HG03378 (cell line): ENCODE data around the gene NOL11.
A peak's percentile ranks its signal among the peaks of the same experiment; 100 is the strongest.
"Not testable (repeated sequence)": the region's sequence is repeated elsewhere in the genome, so short reads cannot be mapped to it uniquely, and the experiment has no call there.

Source experiments
- ATAC-seq: cut with Tn5 transposase; IDR thresholded peaks from one replicate; pipeline ENCODE4 v1.9.1; 2021; ENCODE audit warnings: mild to moderate bottlenecking, moderate library complexity; ENCODE audit not compliant: unreplicated experiment

Gene NOL11

DNA sequence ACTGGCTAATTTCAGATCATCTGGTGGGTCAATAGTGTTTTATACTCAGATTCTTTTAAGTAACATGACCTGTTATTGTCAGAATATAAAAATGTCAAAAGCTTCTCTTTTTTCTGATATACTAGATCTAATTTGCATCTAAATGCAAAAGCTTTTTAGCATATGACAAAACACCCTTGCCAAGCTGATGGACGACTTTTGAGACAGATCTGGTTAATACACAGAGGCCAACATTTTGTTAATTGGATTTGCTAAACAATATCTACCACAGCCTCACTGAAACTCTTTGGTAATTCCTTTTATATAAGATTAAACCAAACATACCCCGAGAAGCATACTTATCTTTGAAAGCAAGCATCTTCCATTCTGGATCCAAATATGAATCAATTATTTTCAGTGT is 10.3 kb upstream of the NOL11 start:
- ATAC-seq = no peak

DNA sequence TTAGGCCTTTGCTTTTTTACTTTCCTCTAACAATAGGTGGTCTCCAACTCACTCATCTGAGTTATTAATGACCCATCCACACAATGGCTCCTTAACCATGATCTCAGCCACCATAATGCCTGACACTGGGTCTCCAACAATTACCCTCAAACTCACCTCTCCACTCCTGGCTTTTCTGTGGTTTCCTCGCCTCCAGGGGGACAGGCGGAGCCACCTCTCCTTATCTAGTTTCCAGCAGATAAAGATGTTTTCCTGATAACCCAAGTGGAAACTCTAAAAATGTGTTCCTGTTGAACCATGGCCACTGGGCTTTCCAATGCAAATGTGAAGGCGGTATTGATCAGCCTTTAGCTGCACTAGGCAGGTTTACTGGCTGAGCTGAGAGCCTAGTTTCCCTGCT is 9.4 kb upstream of the NOL11 start:
- ATAC-seq = no peak

DNA sequence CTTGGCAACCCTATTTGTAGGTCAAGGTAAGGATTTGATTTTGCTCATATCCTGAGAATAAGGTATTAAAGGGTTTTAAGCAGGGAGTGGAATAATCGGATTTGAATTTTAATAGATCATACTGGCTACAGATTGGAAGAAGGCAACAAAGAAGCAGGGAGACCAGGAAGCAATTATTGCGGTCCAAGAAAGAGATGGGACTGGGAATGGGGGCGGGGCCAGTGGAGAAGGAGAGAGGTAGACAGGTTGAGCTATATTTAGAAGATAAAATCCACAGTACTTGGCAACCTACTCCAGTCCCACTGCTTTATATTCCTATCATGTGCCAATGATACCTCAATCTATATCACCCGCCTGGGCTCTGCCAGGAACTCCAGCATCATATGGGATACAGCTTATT is 5.8 kb upstream of the NOL11 start:
- no peak for ATAC-seq

DNA sequence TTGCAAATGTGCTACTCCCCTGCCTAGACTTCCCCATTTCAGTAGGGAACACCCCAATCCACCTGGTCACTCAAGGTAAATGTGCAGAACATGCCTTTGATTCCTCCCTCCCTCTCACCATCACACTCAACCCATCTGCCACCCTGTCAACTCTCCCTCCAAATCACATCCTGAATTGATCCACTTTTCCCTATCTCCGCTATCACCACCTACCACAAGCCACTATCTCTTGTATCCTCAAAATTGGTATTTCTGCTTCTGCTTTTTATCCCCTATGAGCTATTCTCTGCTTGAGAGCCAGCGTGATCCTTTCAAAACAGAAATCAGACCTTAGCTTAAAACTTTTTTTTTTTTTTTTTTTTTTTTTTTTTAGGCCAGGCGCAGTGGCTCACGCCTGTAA is 5.4 kb upstream of the NOL11 start:
- ATAC-seq = no peak

DNA sequence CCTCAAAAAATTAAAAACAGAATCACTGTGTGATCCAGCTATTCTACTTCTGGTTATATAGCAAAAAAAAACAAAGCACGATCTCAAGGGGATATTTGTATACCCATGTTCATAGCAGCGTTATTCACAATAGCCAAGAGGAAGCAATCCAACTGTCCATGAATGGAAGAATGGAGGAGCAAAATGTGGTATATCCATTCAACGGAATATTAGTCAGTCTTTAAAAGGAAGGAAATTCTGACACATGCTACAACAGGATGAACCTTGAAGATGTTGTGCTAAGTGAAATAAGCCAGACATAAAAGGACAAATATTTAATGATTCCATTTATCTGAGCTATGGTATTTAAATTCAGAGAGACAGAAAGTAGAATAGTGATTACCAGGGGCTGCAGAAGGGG is 4.6 kb upstream of the NOL11 start:
- no peak for ATAC-seq

DNA sequence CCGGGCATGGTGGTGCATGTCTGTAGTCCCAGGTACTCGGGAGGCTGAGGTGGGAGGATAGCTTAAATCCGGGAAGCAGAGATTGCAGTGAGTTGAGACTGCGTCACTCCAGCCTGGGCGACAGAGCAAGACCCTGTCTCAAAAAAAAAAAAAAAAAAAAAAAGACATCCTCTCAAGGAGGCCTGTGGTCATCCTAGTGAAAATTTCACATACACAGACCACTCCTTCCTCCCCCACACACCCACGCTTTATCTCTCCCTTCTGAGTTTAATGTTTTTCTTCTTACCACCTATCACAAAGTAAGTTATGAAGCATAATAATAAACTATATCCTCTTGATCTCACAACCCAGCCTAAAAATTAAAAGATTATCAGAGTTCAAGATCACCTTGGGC is 1.3 kb upstream of the NOL11 start:
- no peak for ATAC-seq

DNA sequence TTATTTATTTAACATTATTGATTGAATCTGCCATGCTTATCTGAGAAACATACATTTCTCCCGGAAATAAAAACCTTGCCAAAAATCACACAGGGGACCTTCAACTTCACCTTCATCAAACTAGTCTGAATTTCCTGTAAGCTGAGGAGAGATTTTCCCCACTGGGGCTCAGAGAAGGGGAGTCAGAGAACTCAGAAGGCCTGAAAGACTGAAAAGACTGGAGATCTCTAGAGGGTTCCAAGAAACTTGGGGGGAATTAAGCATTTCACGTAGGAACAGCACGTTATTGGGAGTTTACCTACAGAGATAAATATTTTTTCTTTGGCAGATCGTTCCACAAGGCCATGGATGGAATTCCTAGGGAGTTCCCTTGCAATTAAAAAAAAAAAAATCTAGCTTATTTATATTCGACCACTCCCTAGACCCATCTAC is 528 bp upstream of the NOL11 start:
- ATAC-seq = no peak

DNA sequence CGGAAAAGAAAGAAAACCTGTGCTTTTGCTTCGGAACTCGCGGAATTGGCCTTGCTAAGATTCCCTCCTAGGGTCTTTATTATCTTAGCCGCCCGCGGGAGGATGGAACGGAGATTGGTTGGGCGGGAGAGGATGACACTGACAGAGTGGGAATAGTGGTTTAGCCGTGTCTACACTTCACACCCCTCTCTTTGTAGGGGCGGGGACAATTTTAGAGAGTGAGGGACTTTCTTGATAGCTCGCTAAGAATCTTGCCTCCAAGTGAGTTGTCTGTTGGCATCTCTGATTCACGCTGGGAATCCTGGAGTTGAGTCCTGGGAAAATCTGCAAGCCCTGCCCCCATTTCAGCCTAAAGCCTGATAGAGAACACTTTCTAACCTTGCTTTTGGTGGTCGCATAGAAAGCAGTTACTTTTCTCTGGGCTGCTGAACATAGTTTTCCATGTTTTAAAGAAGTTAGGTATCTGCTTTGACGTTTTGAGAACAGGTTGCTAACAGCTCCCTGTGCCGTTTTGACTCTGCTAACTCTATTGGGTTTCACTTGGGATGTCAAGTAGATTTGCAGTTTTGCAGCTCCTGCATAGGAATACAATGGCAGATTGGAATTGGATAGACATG is 697 bp downstream of the NOL11 start:
- peak; percentile 8 for ATAC-seq

DNA sequence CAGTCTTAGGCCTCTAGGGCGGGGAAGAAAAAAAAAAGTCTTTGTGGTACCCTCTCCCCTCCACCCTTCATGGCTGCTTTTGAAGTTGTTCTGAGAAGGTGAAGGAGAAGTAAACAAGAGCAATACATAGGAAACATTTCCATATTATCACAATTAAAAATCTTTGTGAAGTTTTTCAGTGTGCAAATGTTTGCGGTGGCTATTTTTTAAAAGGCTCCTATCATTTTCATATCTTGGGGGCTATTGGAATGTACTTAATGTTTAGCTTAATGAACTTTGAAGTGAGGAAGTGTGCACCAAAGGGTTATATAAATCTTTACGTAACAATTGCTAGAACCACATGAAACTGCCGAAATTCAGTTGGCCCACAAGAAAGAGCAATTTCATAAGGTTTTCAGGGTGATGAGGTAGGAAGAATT is 7.6 kb downstream of the NOL11 start:
- no peak for ATAC-seq

DNA sequence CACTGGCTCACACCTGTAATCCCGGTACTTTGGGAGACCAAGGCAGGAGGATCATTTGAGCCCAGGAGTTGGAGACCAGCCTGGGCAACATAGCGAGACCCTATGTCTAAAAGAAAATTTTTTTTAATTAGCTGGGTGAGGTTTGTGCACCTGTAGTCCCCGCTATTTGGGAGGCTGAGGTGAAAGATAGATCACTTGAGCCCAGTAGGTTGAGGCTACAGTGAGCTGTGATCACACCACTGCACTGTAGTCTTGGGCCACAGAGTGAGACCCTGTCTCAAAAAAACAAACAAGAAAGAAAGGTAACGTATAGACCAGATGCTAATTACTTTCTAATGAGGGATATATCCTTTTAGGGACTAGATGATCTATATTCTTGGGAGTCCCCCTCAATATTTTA is 8.1 kb downstream of the NOL11 start:
- ATAC-seq = no peak

DNA sequence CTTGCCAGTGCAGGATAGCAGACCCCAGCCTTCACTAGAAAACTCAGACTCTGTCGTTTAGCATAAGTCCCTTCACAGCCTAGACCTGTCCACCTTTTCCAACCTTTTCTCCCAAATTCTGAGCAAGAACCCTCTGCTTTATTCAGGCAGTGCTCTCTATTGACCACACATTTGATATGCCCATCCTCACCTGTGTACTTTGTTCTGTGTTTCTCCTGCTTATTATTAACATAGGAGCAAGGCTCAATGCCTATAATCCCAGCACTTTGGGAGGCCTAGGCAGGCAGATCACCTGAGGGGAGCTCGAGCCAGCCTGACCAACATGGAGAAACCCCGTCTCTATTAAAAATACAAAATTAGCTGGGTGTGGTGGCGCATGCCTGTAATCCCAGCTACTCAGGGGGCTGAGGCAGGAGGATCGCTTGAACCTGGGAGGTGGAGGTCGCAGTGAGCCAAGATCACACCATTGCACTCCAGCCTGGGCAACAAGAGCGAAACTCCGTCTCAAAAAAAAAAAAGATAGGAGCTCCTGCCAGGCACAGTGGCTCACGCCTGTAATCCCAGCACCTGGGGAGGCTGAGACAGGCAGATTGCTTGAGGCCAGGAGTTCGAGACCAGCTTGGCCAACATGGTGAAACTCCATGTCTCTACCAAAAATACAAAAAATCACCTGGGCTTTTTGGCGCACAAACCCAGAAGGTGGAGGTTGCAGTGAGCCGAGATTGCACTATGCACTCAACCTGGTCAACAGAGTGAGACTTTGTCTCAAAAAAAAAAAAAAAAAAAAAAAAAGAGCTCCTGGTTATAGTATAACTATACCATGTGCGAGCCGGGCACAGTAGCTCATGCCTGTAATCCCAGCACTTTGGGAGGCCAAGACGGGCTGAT is 9.7 kb downstream of the NOL11 start:
- ATAC-seq = not testable (repeated sequence)

DNA sequence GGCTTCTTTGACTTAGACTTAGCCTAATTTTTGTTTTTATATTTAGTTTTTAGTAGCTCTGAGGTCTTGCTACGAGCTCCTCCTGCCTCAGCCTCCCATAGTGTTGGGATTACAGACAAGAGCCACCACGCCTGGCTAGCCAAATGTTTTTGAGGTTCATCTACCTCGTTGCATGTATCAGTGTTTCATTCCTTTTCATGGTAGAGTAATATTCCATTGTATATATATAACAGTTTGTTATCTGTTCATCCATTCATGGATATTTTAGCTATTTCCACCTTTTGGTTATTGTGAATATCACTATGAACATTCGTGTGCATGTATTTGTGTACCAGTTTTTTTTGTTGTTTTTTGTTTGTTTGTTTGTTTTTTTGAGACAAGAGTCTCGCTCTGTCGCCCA is 12.2 kb downstream of the NOL11 start:
- ATAC-seq = no peak

DNA sequence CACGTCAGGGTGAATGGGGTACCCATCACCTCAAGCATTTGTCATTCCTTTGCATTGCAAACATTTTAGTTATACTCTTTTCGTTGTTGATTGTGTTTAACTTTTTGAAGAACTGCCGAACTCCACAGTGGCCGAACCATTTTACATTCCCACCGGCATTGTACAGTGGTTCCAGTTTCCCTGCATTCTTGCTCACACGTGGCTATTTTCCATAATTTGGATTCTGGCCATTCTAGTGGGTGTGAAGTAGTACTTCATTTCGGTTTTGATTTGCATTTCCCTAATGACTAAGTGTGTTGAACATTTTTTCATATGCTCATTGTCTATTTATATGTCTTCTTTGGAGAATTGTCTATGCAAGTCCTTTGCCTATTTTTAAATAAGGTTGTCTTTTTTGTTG is 13.0 kb downstream of the NOL11 start:
- no peak for ATAC-seq

DNA sequence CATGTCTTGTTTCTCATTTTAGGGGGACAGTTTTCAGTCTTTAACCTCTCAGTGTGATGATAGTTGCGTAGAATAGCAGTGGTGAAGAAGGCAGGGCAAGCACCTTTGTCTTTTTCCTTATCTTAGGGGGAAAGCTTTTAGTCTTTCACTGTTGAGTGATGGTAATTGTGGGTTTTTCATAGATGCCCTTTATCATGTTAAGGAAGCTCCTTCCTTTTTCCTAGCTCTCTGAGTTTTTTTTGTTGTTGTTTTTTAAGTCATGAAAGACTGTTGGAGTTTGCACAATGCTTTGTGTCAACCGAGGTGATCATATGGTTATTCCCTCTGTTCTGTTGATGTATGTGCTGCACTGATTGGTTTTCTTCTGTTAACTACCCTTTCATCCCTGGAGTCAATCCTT is 15.7 kb downstream of the NOL11 start:
- ATAC-seq = no peak

DNA sequence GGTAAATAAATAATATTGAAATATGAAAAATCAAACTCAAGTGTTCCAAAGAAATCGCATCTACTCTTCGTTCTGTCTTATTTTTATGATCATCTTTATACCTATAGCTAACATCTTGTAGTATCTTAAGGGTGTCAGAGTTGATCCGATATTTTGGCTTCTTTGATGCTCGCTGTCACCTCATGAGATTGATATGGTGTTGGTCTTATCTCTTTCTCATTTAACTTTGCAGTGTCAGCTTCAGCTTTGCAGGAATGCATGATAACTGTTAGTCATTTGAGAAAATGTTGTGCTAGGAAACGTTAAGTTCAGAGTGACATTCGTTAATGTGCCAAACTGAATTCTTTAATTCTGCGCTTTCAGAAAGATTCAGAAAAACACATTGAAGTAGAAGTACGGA is 19.4 kb downstream of the NOL11 start:
- no peak for ATAC-seq

DNA sequence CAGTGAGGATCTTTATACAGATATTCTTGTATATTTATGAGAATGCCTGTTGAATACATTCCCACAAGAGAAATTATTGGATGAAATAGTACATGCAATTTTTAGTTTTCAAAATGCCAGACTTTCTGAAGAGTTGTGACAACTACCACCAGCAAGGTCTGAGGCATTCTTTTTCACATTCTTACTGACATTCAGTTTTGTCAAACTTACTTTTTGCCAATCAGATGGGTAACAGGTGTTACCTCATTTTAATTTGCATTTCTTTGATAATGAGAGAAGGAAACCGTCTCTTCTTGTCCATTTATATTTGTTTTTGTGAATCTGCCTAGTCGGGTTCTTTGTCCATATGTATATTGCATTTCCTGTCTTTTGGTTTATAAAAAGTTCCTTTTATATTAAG is 24.3 kb downstream of the NOL11 start:
- no peak for ATAC-seq

DNA sequence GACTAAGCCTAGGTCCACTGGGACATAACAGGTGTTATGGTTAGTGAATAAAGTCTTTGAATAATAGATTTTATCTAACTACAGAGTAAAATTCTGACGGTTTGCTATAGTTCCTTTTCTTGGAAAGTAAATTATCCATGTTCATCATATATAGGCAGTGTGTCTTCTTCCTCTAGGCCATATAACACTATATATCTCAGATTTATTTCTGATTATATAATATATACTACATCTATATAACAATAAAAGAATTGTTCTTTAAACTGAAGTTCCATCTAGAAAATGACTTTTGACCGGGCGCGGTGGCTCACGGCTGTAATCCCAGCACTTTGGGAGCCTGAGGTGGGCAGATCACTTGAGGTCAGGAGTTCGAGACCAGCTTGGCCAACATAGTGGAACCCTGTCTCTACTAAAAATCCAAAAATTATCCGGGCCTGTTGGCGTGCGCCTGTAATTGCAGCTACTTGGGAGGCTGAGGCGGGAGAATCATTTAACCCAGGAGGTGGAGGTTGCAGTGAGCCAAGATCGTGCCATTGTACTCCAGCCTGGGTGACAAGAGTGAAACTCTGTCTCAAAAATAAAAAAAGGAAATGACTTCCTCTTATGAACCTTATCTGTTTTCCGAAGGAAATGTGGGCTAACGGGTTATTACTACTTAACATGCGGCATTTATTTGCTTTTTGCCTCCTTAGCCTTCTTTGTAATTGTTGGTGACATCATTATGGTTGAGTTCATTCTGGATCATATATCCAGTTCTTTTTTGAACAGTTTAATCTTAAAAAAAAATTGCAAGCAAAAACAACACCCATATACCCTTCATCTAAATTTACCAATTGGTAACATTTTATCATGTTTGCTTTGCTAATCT is 29.2 kb downstream of the NOL11 start:
- ATAC-seq = no peak

DNA sequence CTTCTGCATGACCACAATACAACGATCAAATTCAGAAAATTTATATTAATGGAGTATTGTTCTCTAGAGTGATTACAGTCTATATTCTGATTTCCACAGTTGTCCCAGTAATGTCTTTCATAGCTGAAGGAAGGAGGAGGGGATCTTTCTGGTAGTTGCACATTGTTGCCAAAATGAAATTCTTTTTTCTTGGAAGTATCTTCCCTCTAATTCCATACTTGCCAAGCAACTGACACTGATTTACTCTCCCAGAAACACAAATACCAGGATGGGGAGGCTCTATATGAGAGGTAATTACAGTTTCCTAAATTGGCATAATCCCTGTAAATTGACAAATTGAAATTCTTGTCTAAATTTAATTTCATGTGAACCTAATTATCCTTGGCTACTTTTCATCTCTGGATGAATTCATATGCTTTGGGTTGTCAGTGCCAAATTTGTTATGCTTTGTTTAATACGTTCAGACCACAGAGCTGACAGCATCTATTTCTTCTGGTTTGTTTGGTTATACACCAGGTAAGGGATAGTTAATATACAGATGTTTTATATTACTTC is 30.0 kb downstream of the NOL11 start:
- no peak for ATAC-seq

DNA sequence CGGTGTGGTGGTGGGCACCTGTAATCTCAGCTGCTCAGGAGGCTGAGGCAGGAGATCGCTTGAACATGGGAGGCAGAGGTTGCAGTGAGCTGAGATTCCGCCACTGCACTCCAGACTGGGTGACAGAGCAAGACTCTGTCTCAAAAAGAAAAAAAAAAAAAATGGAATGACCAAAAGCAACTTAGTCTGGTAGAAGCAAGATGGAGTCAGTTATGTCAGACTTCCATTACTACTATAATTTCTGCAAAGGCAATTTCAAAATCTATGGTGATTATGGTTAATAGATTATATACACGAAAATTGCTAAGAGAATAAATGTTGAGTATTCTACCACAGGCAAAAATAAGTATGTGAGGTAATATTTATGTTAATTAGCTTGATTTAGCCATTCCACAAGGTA is 32.3 kb downstream of the NOL11 start:
- ATAC-seq = no peak

DNA sequence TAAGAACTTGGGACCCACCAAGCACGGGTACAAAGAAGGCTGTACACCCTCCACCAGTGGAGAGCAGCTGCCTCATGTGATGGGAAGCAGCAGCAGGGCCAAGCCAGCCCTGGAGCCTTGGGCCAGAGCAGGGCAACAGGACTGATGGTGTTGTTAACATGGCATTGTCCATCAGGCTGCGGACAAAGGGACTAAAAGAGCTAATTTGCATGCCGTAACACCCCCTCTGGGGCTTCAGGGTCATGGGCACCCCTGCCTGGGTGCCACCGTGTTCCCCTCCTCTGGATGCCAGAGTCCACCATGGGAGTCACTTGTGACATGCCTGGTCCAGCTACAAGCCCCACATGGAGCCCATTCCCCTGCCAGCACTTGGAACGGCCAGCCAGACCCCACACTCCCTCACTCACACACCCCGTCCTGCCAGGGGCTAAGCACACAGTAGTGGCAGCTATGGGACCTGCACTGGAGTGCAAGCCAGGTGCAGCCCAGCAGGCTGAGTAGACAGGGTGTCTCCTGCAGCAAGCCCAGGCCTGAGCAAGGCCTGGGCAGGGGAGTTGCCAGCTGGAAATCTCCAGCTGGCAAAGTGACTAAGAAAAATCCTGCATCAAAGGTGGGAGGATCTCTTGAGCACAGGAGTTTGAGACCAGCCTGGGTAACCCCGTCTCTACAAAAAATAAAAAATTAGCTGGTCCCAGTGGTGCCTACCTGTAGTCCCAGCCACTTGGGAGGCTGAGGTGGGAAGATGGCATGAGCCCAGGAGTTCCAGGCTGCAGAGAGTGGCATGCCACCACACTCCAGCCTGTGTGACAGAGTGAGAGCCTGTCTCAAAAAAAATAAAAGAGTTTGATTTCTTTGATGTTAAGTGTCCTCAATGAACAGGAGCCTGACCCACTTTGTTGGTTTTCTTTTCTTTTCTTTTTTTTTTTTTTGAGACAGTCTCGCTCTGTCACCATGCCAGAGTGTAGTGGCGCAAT is 33.7 kb downstream of the NOL11 start:
- no peak for ATAC-seq
